Spleen (tissue), 11 donors: ENCODE measurements around the gene SSBP3. TPM values are rescaled to one million over a fixed set of nuclear protein-coding genes. Genes with fewer than 3 reads are reported as not detected.
A peak's percentile ranks its signal among the peaks of the same experiment; 100 is the strongest.

Experiments used
- DNase-seq: peaks from one replicate; pipeline ENCODE4 v3.0.0-alpha.2; 2020
- H3K27ac ChIP-seq, 8 donors: fragments of 200-600 bp; sonication (generic) in 7 of 8; 1 replicate in 4 of 8; 2 replicates in 4 of 8; pipeline versions ENCODE4 v1.5.0 to v1.8.0; 2016 to 2021; ENCODE audit warnings: inconsistent platforms in 4 of 8, mild to moderate bottlenecking in 4 of 8, moderate library complexity in 1 of 8
- H3K27me3 ChIP-seq, 7 donors: fragments of 200-600 bp; sonication (generic) in 6 of 7; replicated peaks in 1 of 7; 1 replicate in 4 of 7; 2 replicates in 3 of 7; pipeline versions ENCODE4 v1.5.0 to v1.8.0; 2016 to 2021; ENCODE audit warnings: inconsistent platforms in 3 of 7, mild to moderate bottlenecking in 1 of 7
- H3K36me3 ChIP-seq, 6 donors: fragments of 200-600 bp; sonication (generic) in 5 of 6; 1 replicate in 4 of 6; 2 replicates in 2 of 6; pipeline versions ENCODE4 v1.5.0 to v1.8.0; 2016 to 2021; ENCODE audit warnings: inconsistent platforms in 2 of 6
- H3K4me1 ChIP-seq, 6 donors: fragments of 200-600 bp; sonication (generic) in 5 of 6; 1 replicate in 3 of 6; 2 replicates in 3 of 6; pipeline versions ENCODE4 v1.5.0 to v1.8.0; 2016 to 2021; ENCODE audit warnings: inconsistent platforms in 3 of 6
- H3K4me3 ChIP-seq, 8 donors: fragments of 200-600 bp; sonication (generic) in 7 of 8; 1 replicate in 4 of 8; 2 replicates in 4 of 8; pipeline versions ENCODE4 v1.5.0 to v1.8.0; 2016 to 2021; ENCODE audit warnings: inconsistent platforms in 4 of 8, mild to moderate bottlenecking in 4 of 8, moderate library complexity in 2 of 8
- H3K9me3 ChIP-seq, 8 donors: fragments of 200-600 bp; sonication (generic) in 7 of 8; 1 replicate in 4 of 8; 2 replicates in 4 of 8; pipeline versions ENCODE4 v1.5.0 to v1.8.0; 2016 to 2021; ENCODE audit warnings: inconsistent platforms in 4 of 8
- CTCF ChIP-seq, 11 experiments: fragments of 200-600 bp in 7 of 11; fragments of 450-650 bp in 4 of 11; sonication (generic) in 4 of 11; IDR thresholded peaks in 8 of 11; conservative IDR thresholded peaks in 3 of 11; 1 replicate in 7 of 11; 2 replicates in 4 of 11; pipeline versions ENCODE4 v1.4.0 to v1.8.0; 2016 to 2021; ENCODE audit warnings: antibody characterized with exemption in 11 of 11, inconsistent platforms in 4 of 11, mild to moderate bottlenecking in 1 of 11
- POLR2A ChIP-seq, 3 donors: fragments of 450-650 bp; IDR thresholded peaks; one replicate each; pipeline ENCODE4 v1.5.1; 2017; ENCODE audit warnings: antibody characterized with exemption in 3 of 3, mild to moderate bottlenecking in 1 of 3
- POLR2AphosphoS5 ChIP-seq, 3 donors: sonication (generic); formaldehyde crosslinking; IDR thresholded peaks; one replicate each; pipeline ENCODE4 v1.5.1; 2017; ENCODE audit warnings: antibody characterized with exemption in 3 of 3
- WGBS, 5 donors: extraction: QIAGEN DNeasy Blood & Tissue Kit in 3 of 5; methylation state at CpG; one replicate each; pipeline versions ENCODE4 v1.1.5 to v1.1.7; 2013 to 2018; 5-methylcytosine and 5-hydroxymethylcytosine counted together
- intact Hi-C: fragments of 100-400 bp; cut with DNase I; formaldehyde crosslinking; loops from one replicate; pipeline ENCODE4 v1.15.0; 2023; ENCODE audit warnings: low total_unique reads
- polyA plus RNA-seq, 3 donors: library from polyadenylated mRNA; stranded (reverse); fragments of 200-250 nt; gene quantifications; one replicate each; pipeline ENCODE4 v1.2.1, GENCODE V29; 2013
- total RNA-seq, 7 donors: library from RNA; depleted of rRNA in 3 of 7; stranded (reverse); fragments of >200 nt in 3 of 7; fragmentation: NEBNext Ultra II Directional in 4 of 7; extraction: Animal tissue kit (Norgen Biotek cat#: 25700) in 4 of 7; gene quantifications; one replicate each; pipeline versions ENCODE4 v1.1.0 to v1.2.1, GENCODE V29; 2016 to 2021
- donor health status: healthy with polysubstance abuse.
- donor health status: DM: no; HTN: no; CAD: no; lungs with moderate emphysema.
- donor health status: DM: no; HTN: no; CAD: no.
- donor health status: Bipolar disorder and iron deficiency.
- donor health status: healthy.
- donor health status: DM: no; HTN: no; CAD: no.
- donor health status: DM: yes; HTN: yes; CAD: no.

Gene SSBP3
- total and polyA plus RNA-seq, 10 donors = 14.4 to 73.5 (median 26.3) TPM

GRCh38 chr1:54292002-54292911 is 113.9 kb downstream of the SSBP3 start:
- TF ChIP-seq CTCF (IDR thresholded peaks at IDR 0.05 in 8 of 11, conservative IDR thresholded peaks at IDR 0.05 in 3 of 11) = no peak
- TF ChIP-seq POLR2AphosphoS5 (IDR thresholded peaks at IDR 0.05) = no peak
- TF ChIP-seq POLR2A (IDR thresholded peaks at IDR 0.05) = no peak
- Histone ChIP-seq H3K9me3 (no peaks in the 10 kb centered on the region), H3K4me3 (no peak overlapping the region), H3K27ac (peak overlapping the region in 3 of 8 donors; percentile 2 to 44 (median 33)), H3K27me3 (no peaks in the 10 kb centered on the region), H3K36me3 (no peaks in the 10 kb centered on the region), H3K4me1 (peaks cover 8 to 62% (median 32%) of the 10 kb centered on the region in 6 donors)
- intact Hi-C loops = no loop called here
- DNase-seq = no peak
- 76 to 92% (median 87%) methylated on average over 9 to 10 of the region's 10 CpGs for WGBS, 5 donors

DNA sequence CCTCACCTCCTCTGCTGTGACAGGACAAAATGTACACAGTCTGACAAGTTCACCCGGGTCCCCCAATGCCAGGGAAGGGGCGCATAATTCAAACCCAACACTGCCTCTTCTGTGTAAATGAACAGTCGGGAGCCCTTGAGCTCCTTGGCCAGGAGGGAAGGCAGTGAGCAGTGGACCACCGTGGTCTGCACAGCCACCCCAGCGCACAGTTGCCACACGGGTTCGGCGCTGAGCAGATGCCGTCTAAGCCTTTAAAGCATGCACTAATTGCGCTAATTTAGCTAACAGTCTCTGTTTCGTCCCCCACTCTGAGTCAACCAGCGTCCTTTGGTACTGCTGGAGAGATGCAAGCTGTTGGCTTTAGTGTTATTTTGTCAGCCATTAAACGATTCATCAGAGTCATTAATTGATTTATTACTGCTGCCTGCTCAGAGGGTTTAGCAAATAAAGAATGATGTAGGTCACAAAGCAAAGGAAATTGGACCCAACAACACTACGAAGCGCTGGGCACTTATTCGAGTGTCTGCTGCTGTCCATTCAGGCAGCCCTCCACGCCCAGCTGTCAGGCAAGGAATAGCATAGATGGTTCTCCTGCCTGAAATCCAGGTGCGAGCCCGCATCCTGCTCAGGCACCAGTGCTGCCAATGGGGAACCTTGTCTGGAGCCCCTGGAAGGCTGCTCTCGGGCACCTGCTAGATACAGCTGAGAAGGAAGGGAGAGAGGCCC is 114.8 kb downstream of the SSBP3 start:
- TF ChIP-seq POLR2A (IDR thresholded peaks at IDR 0.05) (no peak), CTCF (IDR thresholded peaks at IDR 0.05 in 8 of 11, conservative IDR thresholded peaks at IDR 0.05 in 3 of 11) (no peak)
- intact Hi-C loops = no loop called here
- Histone ChIP-seq H3K36me3 (no peaks in the 10 kb centered on the region), H3K9me3 (no peaks in the 10 kb centered on the region), H3K4me1 (peaks cover 15 to 64% (median 39%) of the 10 kb centered on the region in 6 donors), H3K4me3 (no peak overlapping the region), H3K27ac (peak overlapping the region in 4 of 8 donors; percentile 33 to 55 (median 44)), H3K27me3 (no peaks in the 10 kb centered on the region)
- DNase-seq = no peak
- WGBS, 5 donors = 78 to 86% (median 82%) methylated on average over 19 to 20 of the region's 20 CpGs

DNA sequence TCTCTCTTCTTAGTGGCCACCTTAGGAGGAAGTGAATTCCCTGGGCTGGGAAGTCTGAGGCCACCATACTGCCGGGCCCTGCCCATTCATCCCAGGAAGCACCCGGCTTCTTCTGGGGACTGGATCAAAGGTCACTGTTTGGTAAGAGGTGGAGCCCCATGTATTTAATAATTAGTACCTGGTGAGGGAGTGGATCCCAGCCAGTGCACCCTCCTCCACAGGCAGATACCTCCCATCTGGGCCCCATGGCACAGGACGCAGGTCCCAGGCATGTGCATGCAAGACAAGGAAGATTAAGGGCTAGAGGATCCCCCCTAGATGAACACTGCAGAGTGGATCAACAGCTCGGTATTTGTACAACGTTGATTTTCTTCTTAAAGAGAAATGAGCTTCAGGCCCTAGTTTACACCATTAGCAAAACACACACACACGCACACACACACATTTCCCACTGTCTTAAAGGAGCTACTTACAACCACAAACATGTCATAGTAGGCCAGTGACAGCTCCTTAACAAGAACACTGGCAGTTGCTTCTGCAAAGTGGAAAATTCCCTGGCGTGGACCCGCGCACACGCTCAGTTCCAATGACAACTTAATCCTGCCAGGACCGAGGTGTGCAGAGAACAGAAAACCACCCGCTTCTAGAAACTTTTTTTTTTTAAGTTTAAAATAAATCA is 115.5 kb downstream of the SSBP3 start:
- no peaks in the 10 kb centered on the region for H3K27me3 ChIP-seq
- no peak for TF ChIP-seq CTCF (IDR thresholded peaks at IDR 0.05 in 8 of 11, conservative IDR thresholded peaks at IDR 0.05 in 3 of 11)
- TF ChIP-seq POLR2A (IDR thresholded peaks at IDR 0.05) = no peak
- no peak for TF ChIP-seq POLR2AphosphoS5 (IDR thresholded peaks at IDR 0.05)
- intact Hi-C loops = no loop called here
- H3K27ac ChIP-seq = peak overlapping the region in 5 of 8 donors; percentile 28 to 69 (median 43)
- H3K4me3 ChIP-seq = no peak overlapping the region
- no peaks in the 10 kb centered on the region for H3K36me3 ChIP-seq
- WGBS, 5 donors = 52 to 66% (median 59%) methylated on average over 12 of the region's 12 CpGs
- H3K4me1 ChIP-seq = peaks cover 15 to 71% (median 42%) of the 10 kb centered on the region in 6 donors
- no peak for DNase-seq
- H3K9me3 ChIP-seq = no peaks in the 10 kb centered on the region
